Measurements from ENCODE around the gene GJA8.
"Not testable (repeated sequence)": the region's sequence is repeated elsewhere in the genome, so short reads cannot be mapped to it uniquely, and the experiment has no call there.

GJA8 gene

DNA sequence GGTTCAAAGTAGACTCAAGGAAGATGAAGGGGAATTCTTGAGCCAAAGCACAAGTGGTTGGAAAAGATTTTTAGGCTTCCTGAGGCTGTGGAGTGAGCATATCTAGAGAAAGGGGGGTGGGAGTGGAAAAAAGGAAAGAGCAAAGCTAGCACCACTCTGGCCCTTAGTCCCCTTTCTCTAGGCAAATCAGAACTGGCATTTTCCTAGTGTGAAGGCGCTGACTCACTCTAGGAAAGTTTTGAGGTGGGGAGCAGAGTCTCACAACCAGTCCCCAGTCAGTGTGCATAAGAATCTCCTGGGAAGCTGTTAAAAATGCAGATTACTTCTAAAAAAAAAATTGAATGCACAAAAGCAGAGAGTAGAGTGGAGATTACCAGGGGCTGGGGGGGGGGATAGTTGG is 22.2 kb downstream of the GJA8 start:
- no peak for DNase-seq
- intact Hi-C loops (cut with DNase I), result no loop called here

DNA sequence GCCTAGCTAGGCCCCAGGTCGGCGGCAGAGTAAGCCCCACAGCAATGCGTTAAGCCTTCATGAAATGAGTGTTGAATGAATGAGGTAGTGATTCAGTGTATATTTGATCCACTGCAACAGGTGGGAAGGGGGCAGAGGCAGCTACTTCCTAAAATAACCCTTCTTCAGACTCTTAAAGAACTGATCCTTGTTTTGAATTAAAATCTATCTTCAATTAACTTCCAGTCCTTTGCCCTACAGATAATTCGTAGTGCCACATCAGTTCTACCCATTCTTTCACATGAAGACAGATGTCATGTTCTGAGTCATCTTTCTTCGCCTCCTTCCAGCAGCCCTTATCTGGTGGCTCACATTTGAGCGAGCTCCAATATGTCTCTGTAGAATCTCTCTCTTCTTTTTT is 24.6 kb downstream of the GJA8 start:
- intact Hi-C loops (cut with DNase I); DNase-seq: not testable (repeated sequence)

- DNase-seq; intact Hi-C loops (cut with DNase I): not testable (repeated sequence)
Measured at GRCh38 chr1:147927689-147928088, 25.1 kb downstream of the GJA8 start.

DNA sequence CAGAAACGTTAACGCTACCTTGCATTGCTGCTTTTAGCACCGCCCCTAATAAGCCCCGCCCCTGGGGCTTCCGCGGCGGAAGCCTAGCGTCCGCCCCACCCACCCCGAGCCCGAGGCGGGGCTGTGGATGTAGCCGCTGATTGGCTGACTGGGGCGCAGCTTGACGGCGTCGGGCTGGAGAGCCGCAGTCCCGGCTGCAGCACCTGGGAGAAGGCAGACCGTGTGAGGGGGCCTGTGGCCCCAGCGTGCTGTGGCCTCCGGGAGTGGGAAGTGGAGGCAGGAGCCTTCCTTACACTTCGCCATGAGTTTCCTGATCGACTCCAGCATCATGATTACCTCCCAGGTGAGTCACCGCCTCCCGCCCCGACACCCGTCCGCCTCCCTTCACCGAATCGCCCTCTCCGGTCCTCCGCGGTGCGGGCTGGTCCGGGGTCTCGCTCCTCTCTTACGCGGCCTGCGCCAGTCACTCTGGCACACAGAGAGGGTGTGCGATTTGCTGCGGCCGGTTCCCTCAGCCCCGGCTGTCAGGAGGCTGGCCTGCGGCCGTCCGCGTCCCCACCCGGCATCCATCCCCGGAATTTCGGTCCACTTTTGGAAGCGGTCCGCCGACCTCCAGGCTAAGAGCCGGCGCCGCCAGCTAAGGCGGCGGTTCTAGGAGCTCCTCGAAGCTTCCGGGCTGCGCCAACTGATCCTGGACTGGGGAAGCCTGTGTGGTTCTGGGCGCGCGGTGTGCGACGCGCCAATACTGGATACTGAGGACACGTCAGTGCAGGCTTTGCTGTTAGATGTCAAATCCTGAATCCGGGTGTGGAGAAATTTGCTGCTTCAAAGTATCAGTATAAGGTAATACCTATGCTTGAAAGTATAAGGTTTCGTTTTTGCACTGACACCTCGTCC is 25.9 kb downstream of the GJA8 start, which contains the start of gene GPR89B:
Gene GPR89B (plus strand): TSS at position 185 of the 897 bp plus-strand sequence. CDS start 117 bp downstream, at position 302.
- peak; percentile 82 to 97 (median 92) for DNase-seq
- intact Hi-C loops (cut with DNase I), result not testable (repeated sequence)

GRCh38 chr1:147931137-147931536 is 28.5 kb downstream of the GJA8 start:
- intact Hi-C loops (cut with DNase I); DNase-seq: not testable (repeated sequence)

- DNase-seq; intact Hi-C loops (cut with DNase I): not testable (repeated sequence)
Measured at GRCh38 chr1:147935296-147935695, 32.7 kb downstream of the GJA8 start.

DNA sequence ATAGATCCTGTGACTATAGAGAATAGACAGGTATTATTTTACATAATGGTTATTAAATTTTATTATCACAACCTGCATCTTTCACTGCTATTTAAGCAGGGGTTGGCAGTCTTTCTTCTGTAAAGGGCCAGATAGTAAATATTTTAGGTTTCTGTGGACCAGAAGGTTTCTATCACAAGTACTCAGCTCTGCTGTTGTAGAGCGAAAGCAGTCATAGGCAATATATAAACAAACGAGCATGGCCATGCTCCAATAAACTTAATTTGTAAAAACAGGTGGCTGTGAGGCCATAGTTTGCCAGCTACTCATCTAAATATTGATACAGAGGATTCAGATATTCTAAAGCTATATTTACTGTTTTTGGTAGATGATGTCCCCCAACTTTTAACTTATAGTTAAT is 37.9 kb downstream of the GJA8 start:
- DNase-seq; intact Hi-C loops (cut with DNase I): not testable (repeated sequence)

- intact Hi-C loops (cut with DNase I); DNase-seq: not testable (repeated sequence)
Measured at GRCh38 chr1:147942563-147942962, 40.0 kb downstream of the GJA8 start.

- intact Hi-C loops (cut with DNase I); DNase-seq: not testable (repeated sequence)
Measured at GRCh38 chr1:147949517-147949916, 46.9 kb downstream of the GJA8 start.
